Measurements from ENCODE around the gene CCNB1IP1. TPM values are rescaled to one million over a fixed set of nuclear protein-coding genes. Genes with fewer than 3 reads are reported as not detected.

The CCNB1IP1 gene
- total RNA-seq, 1 experiment from 2014 or later, result 151 TPM

DNA sequence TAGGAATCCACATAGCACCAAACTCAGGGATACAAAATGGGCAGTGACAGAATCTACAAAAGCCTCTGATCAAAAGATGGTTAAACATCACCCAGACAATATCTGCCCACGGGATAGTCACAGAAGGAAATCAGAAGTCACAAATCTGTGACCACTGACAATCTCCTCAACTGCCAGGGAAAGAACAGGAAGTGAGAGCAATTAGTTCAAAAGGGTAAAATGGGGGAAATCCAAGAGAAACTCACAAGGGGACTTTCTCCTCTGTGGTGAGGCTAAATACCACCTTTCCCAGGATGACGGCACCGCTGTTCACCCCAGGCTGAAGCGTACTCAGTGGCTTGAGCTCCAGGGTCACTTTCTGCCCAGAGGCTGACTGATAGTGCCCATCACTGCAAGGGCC is 38.0 kb downstream of the CCNB1IP1 start:
- ATAC-seq (no peak), DNase-seq (ENCODE audit: low spot score) (no peak)
- H3K4me1 Mint-ChIP-seq, result no peaks in the 10 kb centered on the region
- H3K27me3 Mint-ChIP-seq (ENCODE audit: low read depth), result no peaks in the 10 kb centered on the region
- TF ChIP-seq, protein P1, sequence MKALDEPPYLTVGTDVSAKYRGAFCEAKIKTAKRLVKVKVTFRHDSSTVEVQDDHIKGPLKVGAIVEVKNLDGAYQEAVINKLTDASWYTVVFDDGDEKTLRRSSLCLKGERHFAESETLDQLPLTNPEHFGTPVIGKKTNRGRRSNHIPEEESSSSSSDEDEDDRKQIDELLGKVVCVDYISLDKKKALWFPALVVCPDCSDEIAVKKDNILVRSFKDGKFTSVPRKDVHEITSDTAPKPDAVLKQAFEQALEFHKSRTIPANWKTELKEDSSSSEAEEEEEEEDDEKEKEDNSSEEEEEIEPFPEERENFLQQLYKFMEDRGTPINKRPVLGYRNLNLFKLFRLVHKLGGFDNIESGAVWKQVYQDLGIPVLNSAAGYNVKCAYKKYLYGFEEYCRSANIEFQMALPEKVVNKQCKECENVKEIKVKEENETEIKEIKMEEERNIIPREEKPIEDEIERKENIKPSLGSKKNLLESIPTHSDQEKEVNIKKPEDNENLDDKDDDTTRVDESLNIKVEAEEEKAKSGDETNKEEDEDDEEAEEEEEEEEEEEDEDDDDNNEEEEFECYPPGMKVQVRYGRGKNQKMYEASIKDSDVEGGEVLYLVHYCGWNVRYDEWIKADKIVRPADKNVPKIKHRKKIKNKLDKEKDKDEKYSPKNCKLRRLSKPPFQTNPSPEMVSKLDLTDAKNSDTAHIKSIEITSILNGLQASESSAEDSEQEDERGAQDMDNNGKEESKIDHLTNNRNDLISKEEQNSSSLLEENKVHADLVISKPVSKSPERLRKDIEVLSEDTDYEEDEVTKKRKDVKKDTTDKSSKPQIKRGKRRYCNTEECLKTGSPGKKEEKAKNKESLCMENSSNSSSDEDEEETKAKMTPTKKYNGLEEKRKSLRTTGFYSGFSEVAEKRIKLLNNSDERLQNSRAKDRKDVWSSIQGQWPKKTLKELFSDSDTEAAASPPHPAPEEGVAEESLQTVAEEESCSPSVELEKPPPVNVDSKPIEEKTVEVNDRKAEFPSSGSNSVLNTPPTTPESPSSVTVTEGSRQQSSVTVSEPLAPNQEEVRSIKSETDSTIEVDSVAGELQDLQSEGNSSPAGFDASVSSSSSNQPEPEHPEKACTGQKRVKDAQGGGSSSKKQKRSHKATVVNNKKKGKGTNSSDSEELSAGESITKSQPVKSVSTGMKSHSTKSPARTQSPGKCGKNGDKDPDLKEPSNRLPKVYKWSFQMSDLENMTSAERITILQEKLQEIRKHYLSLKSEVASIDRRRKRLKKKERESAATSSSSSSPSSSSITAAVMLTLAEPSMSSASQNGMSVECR (CRISPR knock-in tag; IDR thresholded peaks at IDR 0.05; ENCODE audit: borderline replicate concordance), result no peak
- TF ChIP-seq, protein P2, sequence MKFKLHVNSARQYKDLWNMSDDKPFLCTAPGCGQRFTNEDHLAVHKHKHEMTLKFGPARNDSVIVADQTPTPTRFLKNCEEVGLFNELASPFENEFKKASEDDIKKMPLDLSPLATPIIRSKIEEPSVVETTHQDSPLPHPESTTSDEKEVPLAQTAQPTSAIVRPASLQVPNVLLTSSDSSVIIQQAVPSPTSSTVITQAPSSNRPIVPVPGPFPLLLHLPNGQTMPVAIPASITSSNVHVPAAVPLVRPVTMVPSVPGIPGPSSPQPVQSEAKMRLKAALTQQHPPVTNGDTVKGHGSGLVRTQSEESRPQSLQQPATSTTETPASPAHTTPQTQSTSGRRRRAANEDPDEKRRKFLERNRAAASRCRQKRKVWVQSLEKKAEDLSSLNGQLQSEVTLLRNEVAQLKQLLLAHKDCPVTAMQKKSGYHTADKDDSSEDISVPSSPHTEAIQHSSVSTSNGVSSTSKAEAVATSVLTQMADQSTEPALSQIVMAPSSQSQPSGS (CRISPR knock-in tag; IDR thresholded peaks at IDR 0.05; ENCODE audit: borderline replicate concordance, low read depth), result no peak
- TF ChIP-seq OVOL2 (CRISPR knock-in tag; IDR thresholded peaks at IDR 0.05; ENCODE audit: borderline replicate concordance), result no peak
- TF ChIP-seq SOX15 (CRISPR knock-in tag; IDR thresholded peaks at IDR 0.05), result no peak
- TF ChIP-seq, protein P3, sequence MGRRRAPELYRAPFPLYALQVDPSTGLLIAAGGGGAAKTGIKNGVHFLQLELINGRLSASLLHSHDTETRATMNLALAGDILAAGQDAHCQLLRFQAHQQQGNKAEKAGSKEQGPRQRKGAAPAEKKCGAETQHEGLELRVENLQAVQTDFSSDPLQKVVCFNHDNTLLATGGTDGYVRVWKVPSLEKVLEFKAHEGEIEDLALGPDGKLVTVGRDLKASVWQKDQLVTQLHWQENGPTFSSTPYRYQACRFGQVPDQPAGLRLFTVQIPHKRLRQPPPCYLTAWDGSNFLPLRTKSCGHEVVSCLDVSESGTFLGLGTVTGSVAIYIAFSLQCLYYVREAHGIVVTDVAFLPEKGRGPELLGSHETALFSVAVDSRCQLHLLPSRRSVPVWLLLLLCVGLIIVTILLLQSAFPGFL (CRISPR knock-in tag; IDR thresholded peaks at IDR 0.05; ENCODE audit: borderline replicate concordance), result no peak
- TF ChIP-seq JAZF1 (CRISPR knock-in tag; IDR thresholded peaks at IDR 0.05), result no peak
- TF ChIP-seq ZNF423 (CRISPR knock-in tag; IDR thresholded peaks at IDR 0.05), result no peak
- ChIA-PET CTCF (no interaction called here), POLR2A (no interaction called here)
- peaks cover 37% of the 10 kb centered on the region for H3K36me3 Mint-ChIP-seq
- H3K4me3 Mint-ChIP-seq, result no peak overlapping the region
- H3K27ac Mint-ChIP-seq, result no peak overlapping the region
- no peaks in the 10 kb centered on the region for H3K9me3 Mint-ChIP-seq

GRCh38 chr14:20294636-20295035 is 38.4 kb downstream of the CCNB1IP1 start:
- H3K36me3 Mint-ChIP-seq, result peaks cover 39% of the 10 kb centered on the region
- no peaks in the 10 kb centered on the region for H3K27me3 Mint-ChIP-seq (ENCODE audit: low read depth)
- H3K4me3 Mint-ChIP-seq, result no peak overlapping the region
- no peaks in the 10 kb centered on the region for H3K9me3 Mint-ChIP-seq
- ChIA-PET POLR2A (no interaction called here), CTCF (no interaction called here)
- H3K4me1 Mint-ChIP-seq, result no peaks in the 10 kb centered on the region
- DNase-seq (ENCODE audit: low spot score) (no peak), ATAC-seq (no peak)
- no peak overlapping the region for H3K27ac Mint-ChIP-seq
- no peak for TF ChIP-seq ELF4 (CRISPR knock-in tag; IDR thresholded peaks at IDR 0.05; ENCODE audit: low read depth)
- TF ChIP-seq MXD4 (CRISPR knock-in tag; IDR thresholded peaks at IDR 0.05; ENCODE audit: borderline replicate concordance), result no peak
- TF ChIP-seq ERG (CRISPR knock-in tag; IDR thresholded peaks at IDR 0.05), result no peak
- TF ChIP-seq, protein P1 (CRISPR knock-in tag; IDR thresholded peaks at IDR 0.05; ENCODE audit: borderline replicate concordance), result no peak
- no peak for TF ChIP-seq FOXJ3 (CRISPR knock-in tag; IDR thresholded peaks at IDR 0.05; ENCODE audit: borderline replicate concordance)
- TF ChIP-seq JUN (CRISPR knock-in tag; IDR thresholded peaks at IDR 0.05), result no peak
- TF ChIP-seq, protein P4, sequence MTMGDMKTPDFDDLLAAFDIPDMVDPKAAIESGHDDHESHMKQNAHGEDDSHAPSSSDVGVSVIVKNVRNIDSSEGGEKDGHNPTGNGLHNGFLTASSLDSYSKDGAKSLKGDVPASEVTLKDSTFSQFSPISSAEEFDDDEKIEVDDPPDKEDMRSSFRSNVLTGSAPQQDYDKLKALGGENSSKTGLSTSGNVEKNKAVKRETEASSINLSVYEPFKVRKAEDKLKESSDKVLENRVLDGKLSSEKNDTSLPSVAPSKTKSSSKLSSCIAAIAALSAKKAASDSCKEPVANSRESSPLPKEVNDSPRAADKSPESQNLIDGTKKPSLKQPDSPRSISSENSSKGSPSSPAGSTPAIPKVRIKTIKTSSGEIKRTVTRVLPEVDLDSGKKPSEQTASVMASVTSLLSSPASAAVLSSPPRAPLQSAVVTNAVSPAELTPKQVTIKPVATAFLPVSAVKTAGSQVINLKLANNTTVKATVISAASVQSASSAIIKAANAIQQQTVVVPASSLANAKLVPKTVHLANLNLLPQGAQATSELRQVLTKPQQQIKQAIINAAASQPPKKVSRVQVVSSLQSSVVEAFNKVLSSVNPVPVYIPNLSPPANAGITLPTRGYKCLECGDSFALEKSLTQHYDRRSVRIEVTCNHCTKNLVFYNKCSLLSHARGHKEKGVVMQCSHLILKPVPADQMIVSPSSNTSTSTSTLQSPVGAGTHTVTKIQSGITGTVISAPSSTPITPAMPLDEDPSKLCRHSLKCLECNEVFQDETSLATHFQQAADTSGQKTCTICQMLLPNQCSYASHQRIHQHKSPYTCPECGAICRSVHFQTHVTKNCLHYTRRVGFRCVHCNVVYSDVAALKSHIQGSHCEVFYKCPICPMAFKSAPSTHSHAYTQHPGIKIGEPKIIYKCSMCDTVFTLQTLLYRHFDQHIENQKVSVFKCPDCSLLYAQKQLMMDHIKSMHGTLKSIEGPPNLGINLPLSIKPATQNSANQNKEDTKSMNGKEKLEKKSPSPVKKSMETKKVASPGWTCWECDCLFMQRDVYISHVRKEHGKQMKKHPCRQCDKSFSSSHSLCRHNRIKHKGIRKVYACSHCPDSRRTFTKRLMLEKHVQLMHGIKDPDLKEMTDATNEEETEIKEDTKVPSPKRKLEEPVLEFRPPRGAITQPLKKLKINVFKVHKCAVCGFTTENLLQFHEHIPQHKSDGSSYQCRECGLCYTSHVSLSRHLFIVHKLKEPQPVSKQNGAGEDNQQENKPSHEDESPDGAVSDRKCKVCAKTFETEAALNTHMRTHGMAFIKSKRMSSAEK (CRISPR knock-in tag; IDR thresholded peaks at IDR 0.05; ENCODE audit: borderline replicate concordance), result no peak
- TF ChIP-seq, protein P5, sequence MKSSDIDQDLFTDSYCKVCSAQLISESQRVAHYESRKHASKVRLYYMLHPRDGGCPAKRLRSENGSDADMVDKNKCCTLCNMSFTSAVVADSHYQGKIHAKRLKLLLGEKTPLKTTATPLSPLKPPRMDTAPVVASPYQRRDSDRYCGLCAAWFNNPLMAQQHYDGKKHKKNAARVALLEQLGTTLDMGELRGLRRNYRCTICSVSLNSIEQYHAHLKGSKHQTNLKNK (CRISPR knock-in tag; IDR thresholded peaks at IDR 0.05), result no peak
- TF ChIP-seq, protein P6, sequence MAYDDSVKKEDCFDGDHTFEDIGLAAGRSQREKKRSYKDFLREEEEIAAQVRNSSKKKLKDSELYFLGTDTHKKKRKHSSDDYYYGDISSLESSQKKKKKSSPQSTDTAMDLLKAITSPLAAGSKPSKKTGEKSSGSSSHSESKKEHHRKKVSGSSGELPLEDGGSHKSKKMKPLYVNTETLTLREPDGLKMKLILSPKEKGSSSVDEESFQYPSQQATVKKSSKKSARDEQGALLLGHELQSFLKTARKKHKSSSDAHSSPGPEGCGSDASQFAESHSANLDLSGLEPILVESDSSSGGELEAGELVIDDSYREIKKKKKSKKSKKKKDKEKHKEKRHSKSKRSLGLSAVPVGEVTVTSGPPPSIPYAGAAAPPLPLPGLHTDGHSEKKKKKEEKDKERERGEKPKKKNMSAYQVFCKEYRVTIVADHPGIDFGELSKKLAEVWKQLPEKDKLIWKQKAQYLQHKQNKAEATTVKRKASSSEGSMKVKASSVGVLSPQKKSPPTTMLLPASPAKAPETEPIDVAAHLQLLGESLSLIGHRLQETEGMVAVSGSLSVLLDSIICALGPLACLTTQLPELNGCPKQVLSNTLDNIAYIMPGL (CRISPR knock-in tag; IDR thresholded peaks at IDR 0.05), result no peak
